ENCODE data around the gene PPA2.

DNA sequence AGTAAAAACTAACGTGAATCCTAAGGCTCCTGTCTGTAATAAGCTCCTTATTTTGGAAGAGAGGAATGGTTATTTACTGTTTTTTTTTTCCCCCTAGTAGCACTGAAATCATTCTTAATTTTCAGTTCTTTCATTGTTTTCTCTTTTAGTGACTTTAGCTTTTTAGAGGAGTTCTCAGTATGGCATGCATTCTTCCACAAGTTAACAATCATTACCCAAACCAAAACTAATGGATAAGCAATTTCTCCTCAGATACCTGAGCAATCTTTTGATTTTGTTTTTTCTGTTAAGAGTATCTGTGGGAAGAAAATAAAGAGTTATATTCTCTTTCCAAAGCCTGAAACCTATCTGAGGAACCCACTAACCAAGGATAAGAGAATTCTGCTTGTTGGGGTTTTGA is 16.7 kb upstream of the PPA2 start:
- TF ChIP-seq SP1 (IDR thresholded peaks at IDR 0.05; ENCODE audit: low read depth): no peak
- TF ChIP-seq EZH2 (IDR thresholded peaks at IDR 0.05): no peak
- TF ChIP-seq SIN3A (IDR thresholded peaks at IDR 0.05; ENCODE audit: low read depth): no peak
- TF ChIP-seq, protein P1, sequence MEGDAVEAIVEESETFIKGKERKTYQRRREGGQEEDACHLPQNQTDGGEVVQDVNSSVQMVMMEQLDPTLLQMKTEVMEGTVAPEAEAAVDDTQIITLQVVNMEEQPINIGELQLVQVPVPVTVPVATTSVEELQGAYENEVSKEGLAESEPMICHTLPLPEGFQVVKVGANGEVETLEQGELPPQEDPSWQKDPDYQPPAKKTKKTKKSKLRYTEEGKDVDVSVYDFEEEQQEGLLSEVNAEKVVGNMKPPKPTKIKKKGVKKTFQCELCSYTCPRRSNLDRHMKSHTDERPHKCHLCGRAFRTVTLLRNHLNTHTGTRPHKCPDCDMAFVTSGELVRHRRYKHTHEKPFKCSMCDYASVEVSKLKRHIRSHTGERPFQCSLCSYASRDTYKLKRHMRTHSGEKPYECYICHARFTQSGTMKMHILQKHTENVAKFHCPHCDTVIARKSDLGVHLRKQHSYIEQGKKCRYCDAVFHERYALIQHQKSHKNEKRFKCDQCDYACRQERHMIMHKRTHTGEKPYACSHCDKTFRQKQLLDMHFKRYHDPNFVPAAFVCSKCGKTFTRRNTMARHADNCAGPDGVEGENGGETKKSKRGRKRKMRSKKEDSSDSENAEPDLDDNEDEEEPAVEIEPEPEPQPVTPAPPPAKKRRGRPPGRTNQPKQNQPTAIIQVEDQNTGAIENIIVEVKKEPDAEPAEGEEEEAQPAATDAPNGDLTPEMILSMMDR (IDR thresholded peaks at IDR 0.05 in 2 of 3, conservative IDR thresholded peaks at IDR 0.05 in 1 of 3; ENCODE audit: borderline replicate concordance in 1 of 3, insufficient read depth in 1 of 3, low read depth in 2 of 3, low read length in 2 of 3): no peak
- TF ChIP-seq EZH2phosphoT487 (IDR thresholded peaks at IDR 0.05; ENCODE audit: borderline replicate concordance): no peak
- no peak for TF ChIP-seq POLR2AphosphoS5 (IDR thresholded peaks at IDR 0.05; ENCODE audit: low read depth, low read length)
- TF ChIP-seq POLR2A (IDR thresholded peaks at IDR 0.05; ENCODE audit: borderline replicate concordance, extremely low read depth, insufficient read depth, insufficient read length): no peak
- TF ChIP-seq, protein P2, sequence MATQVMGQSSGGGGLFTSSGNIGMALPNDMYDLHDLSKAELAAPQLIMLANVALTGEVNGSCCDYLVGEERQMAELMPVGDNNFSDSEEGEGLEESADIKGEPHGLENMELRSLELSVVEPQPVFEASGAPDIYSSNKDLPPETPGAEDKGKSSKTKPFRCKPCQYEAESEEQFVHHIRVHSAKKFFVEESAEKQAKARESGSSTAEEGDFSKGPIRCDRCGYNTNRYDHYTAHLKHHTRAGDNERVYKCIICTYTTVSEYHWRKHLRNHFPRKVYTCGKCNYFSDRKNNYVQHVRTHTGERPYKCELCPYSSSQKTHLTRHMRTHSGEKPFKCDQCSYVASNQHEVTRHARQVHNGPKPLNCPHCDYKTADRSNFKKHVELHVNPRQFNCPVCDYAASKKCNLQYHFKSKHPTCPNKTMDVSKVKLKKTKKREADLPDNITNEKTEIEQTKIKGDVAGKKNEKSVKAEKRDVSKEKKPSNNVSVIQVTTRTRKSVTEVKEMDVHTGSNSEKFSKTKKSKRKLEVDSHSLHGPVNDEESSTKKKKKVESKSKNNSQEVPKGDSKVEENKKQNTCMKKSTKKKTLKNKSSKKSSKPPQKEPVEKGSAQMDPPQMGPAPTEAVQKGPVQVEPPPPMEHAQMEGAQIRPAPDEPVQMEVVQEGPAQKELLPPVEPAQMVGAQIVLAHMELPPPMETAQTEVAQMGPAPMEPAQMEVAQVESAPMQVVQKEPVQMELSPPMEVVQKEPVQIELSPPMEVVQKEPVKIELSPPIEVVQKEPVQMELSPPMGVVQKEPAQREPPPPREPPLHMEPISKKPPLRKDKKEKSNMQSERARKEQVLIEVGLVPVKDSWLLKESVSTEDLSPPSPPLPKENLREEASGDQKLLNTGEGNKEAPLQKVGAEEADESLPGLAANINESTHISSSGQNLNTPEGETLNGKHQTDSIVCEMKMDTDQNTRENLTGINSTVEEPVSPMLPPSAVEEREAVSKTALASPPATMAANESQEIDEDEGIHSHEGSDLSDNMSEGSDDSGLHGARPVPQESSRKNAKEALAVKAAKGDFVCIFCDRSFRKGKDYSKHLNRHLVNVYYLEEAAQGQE (IDR thresholded peaks at IDR 0.05; ENCODE audit: low read depth): no peak
- no peak for TF ChIP-seq EGR1 (IDR thresholded peaks at IDR 0.05; ENCODE audit: low read depth)
- TF ChIP-seq RAD21 (IDR thresholded peaks at IDR 0.05; ENCODE audit: low read depth): no peak

Data from HCT116 (cell line).